Caco-2 (cell line): ENCODE data around the gene PIP5KL1. TPM values are rescaled to one million over a fixed set of nuclear protein-coding genes. Genes with fewer than 3 reads are reported as not detected.
A peak's percentile ranks its signal among the peaks of the same experiment; 100 is the strongest.

Experiments used
- BruUV-seq: library from RNA; stranded (reverse); fragments of 400-500 nt; replicated peaks from 2 replicates; lab custom pipeline; 2021; lab: Mats Ljungman, UMichigan
- CTCF ChIA-PET: fragments of 300-600 bp; sonication (Branson Sonifier 250); formaldehyde crosslinking; loops from one replicate; lab custom pipeline; 2022; ENCODE audit warnings: antibody characterized with exemption; lab: Charles Lee
- POLR2A ChIA-PET: fragments of 300-600 bp; sonication (Branson Sonifier 250); formaldehyde crosslinking; loops from one replicate; lab custom pipeline; 2022; ENCODE audit warnings: antibody characterized with exemption; lab: Charles Lee
- DNase-seq, 2 experiments: peaks; one replicate each; pipeline versions ENCODE4 v3.0.0 to v3.0.0-alpha.2; 2020 to 2022
- H3K27me3 ChIP-seq: replicated peaks from 2 replicates; pipeline ENCODE4 v1.6.0; 2011; ENCODE audit warnings: low read length; ENCODE audit not compliant: control insufficient read depth, insufficient read depth
- H3K36me3 ChIP-seq: 2 replicates; pipeline ENCODE4 v1.5.1; 2011; ENCODE audit warnings: low read length; ENCODE audit not compliant: control insufficient read depth, insufficient read depth
- H3K4me1 ChIP-seq: fragments of 250-450 bp; sonication (Bioruptor Pico); 2 replicates; pipeline ENCODE4 v1.5.1; 2020; ENCODE audit warnings: mild to moderate bottlenecking
- H3K4me3 ChIP-seq: 2 replicates; pipeline ENCODE4 v1.5.1; 2011; ENCODE audit warnings: low read depth, mild to moderate bottlenecking, control low read depth, low read length
- H3K9me3 ChIP-seq: fragments of 250-450 bp; sonication (Bioruptor Pico); 2 replicates; pipeline ENCODE4 v1.5.1; 2020; ENCODE audit warnings: mild to moderate bottlenecking, moderate library complexity
- H3K27ac Mint-ChIP-seq: one replicate; pipeline ENCODE4 v1.8.0; 2022; ENCODE audit warnings: mixed read lengths; ENCODE audit not compliant: unreplicated experiment
- H3K27me3 Mint-ChIP-seq: one replicate; pipeline ENCODE4 v1.8.0; 2022; ENCODE audit warnings: mixed read lengths; ENCODE audit not compliant: insufficient read depth, unreplicated experiment
- H3K36me3 Mint-ChIP-seq: one replicate; pipeline ENCODE4 v1.8.0; 2022; ENCODE audit warnings: mild to moderate bottlenecking, mixed read lengths; ENCODE audit not compliant: insufficient read depth, unreplicated experiment
- H3K4me1 Mint-ChIP-seq: one replicate; pipeline ENCODE4 v1.8.0; 2022; ENCODE audit warnings: low read depth, mixed read lengths; ENCODE audit not compliant: unreplicated experiment
- H3K4me3 Mint-ChIP-seq: one replicate; pipeline ENCODE4 v1.8.0; 2022; ENCODE audit warnings: mild to moderate bottlenecking, moderate library complexity, mixed read lengths; ENCODE audit not compliant: unreplicated experiment
- H3K9me3 Mint-ChIP-seq: one replicate; pipeline ENCODE4 v1.8.0; 2022; ENCODE audit warnings: mixed read lengths; ENCODE audit not compliant: unreplicated experiment
- CTCF ChIP-seq, 2 experiments: fragments of 200-600 bp in 1 of 2; IDR thresholded peaks; 1 replicate in 1 of 2; 2 replicates in 1 of 2; pipeline versions ENCODE4 v1.5.1 to v1.8.0; 2011 to 2022; ENCODE audit warnings: antibody characterized with exemption in 1 of 2, control low read depth in 1 of 2, inconsistent platforms in 1 of 2, low read depth in 1 of 2, low read length in 1 of 2, mild to moderate bottlenecking in 1 of 2, moderate library complexity in 1 of 2; ENCODE audit not compliant: insufficient read depth in 1 of 2, severe bottlenecking in 1 of 2, unreplicated experiment in 1 of 2
- intact Hi-C: fragments of 100-400 bp; cut with micrococcal nuclease; formaldehyde crosslinking; loops from one replicate; pipeline ENCODE4 v1.10.0; 2022; ENCODE audit not compliant: unreplicated experiment
- total RNA-seq: library from RNA; stranded (reverse); gene quantifications from 2 replicates; pipeline ENCODE4 v1.2.3, GENCODE V29; 2022

Gene PIP5KL1
- total RNA-seq, 1 experiment from 2014 or later, result 2.3 TPM

GRCh38 chr9:127898433-127899127 lies 32.0 kb downstream of the PIP5KL1 start:
- ChIA-PET POLR2A (interaction anchor here (0.6 kb wide), 2 partner anchors 320 to 447 kb away, joined by 5 read pairs; partner anchors contain the start of genes LRSAM1 and RPL12), CTCF (interaction anchor here (1.2 kb wide), 1 partner anchor 31 kb away, joined by 3 read pairs; no protein-coding TSS in a partner anchor)
- H3K27me3 Mint-ChIP-seq, result no peaks in the 10 kb centered on the region

GRCh38 chr9:127897193-127897692 lies 33.3 kb downstream of the PIP5KL1 start:
- Mint-ChIP-seq H3K27me3 (no peaks in the 10 kb centered on the region), H3K27ac (peak overlapping the region; percentile 18), H3K9me3 (peaks cover 15% of the 10 kb centered on the region), H3K36me3 (peaks cover 52% of the 10 kb centered on the region), H3K4me3 (peak overlapping the region; percentile 37), H3K4me1 (peaks cover 11% of the 10 kb centered on the region)
- no TSS peak for BruUV-seq
- peaks cover 19% of the 10 kb centered on the region for H3K9me3 ChIP-seq
- H3K4me3 ChIP-seq, result no peak overlapping the region
- peak; percentile 76 to 91 for DNase-seq
- intact Hi-C loops, result no loop called here
- peaks cover 40% of the 10 kb centered on the region for H3K4me1 ChIP-seq
- ChIA-PET POLR2A (interaction anchor here (0.6 kb wide), 2 partner anchors 102 to 110 kb away, joined by 4 to 5 read pairs; no protein-coding TSS in a partner anchor), CTCF (interaction anchor here (0.6 to 1.2 kb wide), 2 partner anchors 30 to 65 kb away, joined by 3 to 4 read pairs; no protein-coding TSS in a partner anchor)
- no peak for TF ChIP-seq CTCF (IDR thresholded peaks at IDR 0.05; ENCODE audit: insufficient read depth in 1 of 2, low read depth in 1 of 2, low read length in 1 of 2, severe bottlenecking in 1 of 2, unreplicated experiment in 1 of 2)
- H3K36me3 ChIP-seq, result peaks cover 23% of the 10 kb centered on the region
- H3K27me3 ChIP-seq, result no peaks in the 10 kb centered on the region

More at GRCh38 chr9:127898433-127899127, 32.0 kb downstream of the PIP5KL1 start:
- Mint-ChIP-seq H3K27ac (peak overlapping the region; percentile 75), H3K9me3 (peaks cover 10% of the 10 kb centered on the region), H3K36me3 (peaks cover 39% of the 10 kb centered on the region), H3K4me3 (peak overlapping the region; percentile 76), H3K4me1 (peaks cover 11% of the 10 kb centered on the region)
- H3K4me1 ChIP-seq, result peaks cover 43% of the 10 kb centered on the region
- peaks cover 6% of the 10 kb centered on the region for H3K9me3 ChIP-seq
- peak overlapping the region; percentile 91 for H3K4me3 ChIP-seq
- intact Hi-C loops, result no loop called here
- no TSS peak for BruUV-seq
- DNase-seq, result peak in 1 of 2 experiments; percentile 39
- peaks cover 15% of the 10 kb centered on the region for H3K36me3 ChIP-seq
- H3K27me3 ChIP-seq, result no peaks in the 10 kb centered on the region
- TF ChIP-seq CTCF (IDR thresholded peaks at IDR 0.05; ENCODE audit: insufficient read depth in 1 of 2, low read depth in 1 of 2, low read length in 1 of 2, severe bottlenecking in 1 of 2, unreplicated experiment in 1 of 2), result no peak

GRCh38 chr9:127896395-127897192 lies 34.0 kb downstream of the PIP5KL1 start:
- Histone ChIP-seq H3K4me1 (peaks cover 36% of the 10 kb centered on the region), H3K36me3 (peaks cover 25% of the 10 kb centered on the region), H3K9me3 (peaks cover 23% of the 10 kb centered on the region), H3K27me3 (no peaks in the 10 kb centered on the region), H3K4me3 (no peak overlapping the region)
- peak overlapping the region; percentile 37 for H3K4me3 Mint-ChIP-seq
- peak overlapping the region; percentile 18 for H3K27ac Mint-ChIP-seq
- DNase-seq, result no peak
- intact Hi-C loops, result no loop called here
- POLR2A ChIA-PET, result interaction anchor here (0.6 kb wide), 2 partner anchors 101 to 111 kb away, joined by 4 to 5 read pairs; no protein-coding TSS in a partner anchor
- peaks cover 18% of the 10 kb centered on the region for H3K9me3 Mint-ChIP-seq
- no TSS peak for BruUV-seq
- peaks cover 56% of the 10 kb centered on the region for H3K36me3 Mint-ChIP-seq
- H3K27me3 Mint-ChIP-seq, result no peaks in the 10 kb centered on the region
- CTCF ChIA-PET, result no interaction called here
- peaks cover 13% of the 10 kb centered on the region for H3K4me1 Mint-ChIP-seq
- no peak for TF ChIP-seq CTCF (IDR thresholded peaks at IDR 0.05; ENCODE audit: insufficient read depth in 1 of 2, low read depth in 1 of 2, low read length in 1 of 2, severe bottlenecking in 1 of 2, unreplicated experiment in 1 of 2)
